GM18868 (cell line): ENCODE data around the gene GALNT12.

Experiments
- ATAC-seq: cut with Tn5 transposase; IDR thresholded peaks from one replicate; pipeline ENCODE4 v1.9.1; 2021; ENCODE audit warnings: mild to moderate bottlenecking, moderate library complexity; ENCODE audit not compliant: unreplicated experiment

GALNT12 gene, protein sequence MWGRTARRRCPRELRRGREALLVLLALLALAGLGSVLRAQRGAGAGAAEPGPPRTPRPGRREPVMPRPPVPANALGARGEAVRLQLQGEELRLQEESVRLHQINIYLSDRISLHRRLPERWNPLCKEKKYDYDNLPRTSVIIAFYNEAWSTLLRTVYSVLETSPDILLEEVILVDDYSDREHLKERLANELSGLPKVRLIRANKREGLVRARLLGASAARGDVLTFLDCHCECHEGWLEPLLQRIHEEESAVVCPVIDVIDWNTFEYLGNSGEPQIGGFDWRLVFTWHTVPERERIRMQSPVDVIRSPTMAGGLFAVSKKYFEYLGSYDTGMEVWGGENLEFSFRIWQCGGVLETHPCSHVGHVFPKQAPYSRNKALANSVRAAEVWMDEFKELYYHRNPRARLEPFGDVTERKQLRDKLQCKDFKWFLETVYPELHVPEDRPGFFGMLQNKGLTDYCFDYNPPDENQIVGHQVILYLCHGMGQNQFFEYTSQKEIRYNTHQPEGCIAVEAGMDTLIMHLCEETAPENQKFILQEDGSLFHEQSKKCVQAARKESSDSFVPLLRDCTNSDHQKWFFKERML

DNA sequence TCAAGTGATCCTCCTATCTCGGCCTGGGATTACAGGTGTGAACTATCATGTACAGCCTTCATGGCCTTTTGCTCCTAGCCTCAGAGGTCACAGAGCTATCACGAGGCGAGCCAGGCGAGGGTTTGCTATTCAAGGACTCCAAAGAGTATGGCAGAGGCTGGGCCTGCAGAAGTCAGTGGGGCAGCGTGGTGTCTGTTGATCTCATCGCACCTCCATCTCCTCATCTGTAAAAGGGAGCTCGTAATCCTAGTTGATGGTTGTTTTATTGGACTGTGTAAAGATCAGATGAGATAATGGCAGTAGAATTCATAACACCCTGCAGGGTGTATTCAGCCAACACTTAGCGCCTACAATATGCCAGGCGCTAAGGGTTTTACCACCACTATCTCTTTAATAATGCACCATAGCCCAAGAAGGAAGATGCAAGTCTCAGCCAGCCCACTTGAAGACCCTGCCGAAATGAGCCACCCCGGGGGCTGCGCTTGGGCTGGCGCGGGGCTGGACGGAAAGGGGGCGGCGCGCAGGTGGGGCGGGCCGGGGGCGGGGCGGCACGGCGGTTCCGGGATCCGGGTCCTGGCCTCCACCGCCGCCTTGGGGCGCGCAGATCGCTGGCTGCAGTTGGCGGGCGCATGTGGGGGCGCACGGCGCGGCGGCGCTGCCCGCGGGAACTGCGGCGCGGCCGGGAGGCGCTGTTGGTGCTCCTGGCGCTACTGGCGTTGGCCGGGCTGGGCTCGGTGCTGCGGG, at the start of gene GALNT12:
TSS of gene GALNT12 (plus strand) at position 601 of the 744 bp plus-strand sequence. CDS start at position 630, 29 bp downstream.
- ATAC-seq: peak; percentile 68

DNA sequence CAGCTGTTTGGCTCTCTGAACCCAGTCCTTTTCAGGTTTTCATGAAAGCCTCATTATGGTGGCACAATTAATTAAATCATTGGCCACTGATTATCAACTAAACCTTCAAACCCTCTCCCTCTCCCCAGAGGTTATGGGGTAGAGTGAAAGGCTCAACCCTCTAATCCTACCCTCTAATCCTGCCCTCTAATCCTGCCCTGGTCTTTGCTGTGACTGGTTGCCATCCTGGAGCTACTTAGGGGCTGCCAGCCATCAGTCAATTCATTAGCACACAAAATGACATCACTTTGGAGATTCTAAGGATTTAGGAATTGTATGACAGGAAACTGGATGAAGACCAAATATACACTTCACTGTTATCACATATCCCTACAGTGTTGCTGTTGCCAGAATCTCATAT, 47.2 kb upstream of the GALNT12 start:
- no peak for ATAC-seq

DNA sequence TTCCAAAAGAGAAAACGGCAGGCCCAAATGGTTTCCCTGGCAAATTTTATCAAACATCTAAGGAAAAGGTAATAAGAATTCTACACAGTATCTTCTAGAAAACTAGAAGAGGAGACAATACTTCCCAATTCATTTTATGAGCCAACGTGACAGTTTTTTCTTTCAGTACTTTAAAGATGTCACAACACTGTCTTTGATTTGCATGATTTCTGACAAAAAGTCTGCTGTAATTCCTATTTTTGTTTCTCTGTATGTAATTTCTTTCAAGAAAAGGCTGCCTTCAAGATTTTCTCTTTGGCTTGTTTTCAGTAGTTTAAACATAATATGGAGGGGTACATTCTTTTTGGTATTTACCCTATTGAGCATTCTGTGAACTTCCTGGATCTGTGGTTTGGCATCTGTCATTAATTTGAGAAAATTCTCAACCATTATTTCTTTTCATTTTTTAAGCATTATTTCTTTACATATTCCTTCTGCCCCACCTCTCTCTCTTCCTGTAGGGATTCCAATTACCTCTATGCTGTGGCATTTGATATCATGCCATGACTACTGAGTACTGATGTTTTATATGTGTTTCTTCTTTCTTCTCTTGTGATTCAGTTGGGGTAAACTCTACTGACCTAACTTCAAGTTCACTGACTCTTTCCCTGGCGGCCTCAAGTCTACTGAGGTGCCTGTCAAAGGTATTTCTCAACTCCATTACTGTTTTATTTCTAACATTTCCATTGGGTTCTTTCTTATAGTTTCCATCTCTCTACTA, 43.3 kb upstream of the GALNT12 start:
- no peak for ATAC-seq

DNA sequence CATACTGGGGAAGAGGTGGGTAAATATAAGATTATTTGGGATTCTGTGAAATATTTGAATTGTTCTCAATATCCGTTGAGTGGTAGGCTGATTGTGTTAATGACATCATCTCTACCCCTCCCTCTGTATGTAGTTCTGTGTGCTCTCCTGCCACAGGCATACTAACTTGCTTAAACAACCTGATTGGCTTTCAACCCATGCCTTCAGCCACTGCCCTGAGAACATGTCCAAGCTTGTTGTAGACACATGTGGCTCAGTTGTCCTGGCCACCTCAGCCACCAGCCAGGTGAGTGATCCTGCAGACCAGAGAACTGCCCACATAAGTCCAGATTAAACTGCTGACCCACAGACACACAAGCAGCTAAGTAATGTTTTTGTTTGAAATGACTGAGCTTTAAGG, 42.2 kb upstream of the GALNT12 start:
- no peak for ATAC-seq

DNA sequence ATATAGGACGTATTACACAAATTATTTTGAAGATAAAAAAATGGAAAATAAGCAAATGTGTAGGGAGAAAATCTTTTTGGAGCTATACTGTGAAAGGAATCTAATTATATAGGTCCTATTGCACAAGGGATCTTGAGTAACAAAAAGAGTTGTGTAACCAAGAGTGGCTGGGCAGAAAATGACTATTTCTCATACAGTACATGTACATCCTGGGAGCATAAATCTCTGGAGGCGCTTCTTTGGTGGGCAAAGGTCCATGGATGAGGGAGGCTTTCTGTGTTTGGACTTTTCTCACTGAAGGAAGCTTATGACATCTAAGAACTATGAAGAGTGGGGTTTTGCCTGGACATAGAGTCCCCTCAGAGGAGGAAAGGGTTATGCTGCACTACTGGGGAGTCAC, 40.9 kb upstream of the GALNT12 start:
- ATAC-seq: no peak

DNA sequence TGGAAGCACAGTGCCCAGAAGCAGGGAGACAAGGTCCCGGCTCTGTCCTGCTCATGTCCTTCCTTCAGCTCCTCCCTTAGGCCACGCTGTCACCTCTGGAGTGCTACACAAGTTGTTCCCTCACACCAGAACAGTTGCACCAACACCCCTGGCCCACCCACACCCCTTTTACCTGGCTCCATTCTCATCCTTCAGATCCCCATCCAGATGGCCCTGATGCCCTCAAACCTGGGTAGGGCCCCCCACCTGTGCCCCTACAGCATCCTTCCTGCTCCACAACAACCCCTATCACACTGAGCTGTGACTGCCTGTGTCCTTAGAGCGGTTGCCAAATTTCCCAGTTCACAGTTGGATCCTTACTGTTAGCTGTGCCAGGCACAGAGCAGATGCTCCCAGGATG, 40.3 kb upstream of the GALNT12 start:
- ATAC-seq: no peak

DNA sequence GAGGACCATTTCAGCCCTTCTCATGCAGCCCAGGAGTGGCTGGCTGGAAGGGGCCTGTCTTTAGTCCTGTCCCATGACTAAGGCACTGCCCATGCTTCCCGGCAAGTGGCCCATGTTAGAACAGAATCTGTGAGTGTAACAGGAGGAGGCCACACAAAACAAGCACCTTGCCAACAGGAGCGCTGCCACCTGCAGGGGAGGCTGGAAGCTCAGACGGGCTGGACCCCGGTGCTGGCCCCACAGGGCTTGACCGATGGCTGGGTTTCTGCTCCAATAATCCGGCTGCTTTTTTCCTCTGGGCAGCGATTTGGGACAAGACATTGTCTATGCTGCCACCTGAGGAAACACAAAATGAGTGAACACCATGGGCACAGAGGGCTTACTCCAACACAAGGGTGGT, 39.6 kb upstream of the GALNT12 start:
- ATAC-seq: no peak

DNA sequence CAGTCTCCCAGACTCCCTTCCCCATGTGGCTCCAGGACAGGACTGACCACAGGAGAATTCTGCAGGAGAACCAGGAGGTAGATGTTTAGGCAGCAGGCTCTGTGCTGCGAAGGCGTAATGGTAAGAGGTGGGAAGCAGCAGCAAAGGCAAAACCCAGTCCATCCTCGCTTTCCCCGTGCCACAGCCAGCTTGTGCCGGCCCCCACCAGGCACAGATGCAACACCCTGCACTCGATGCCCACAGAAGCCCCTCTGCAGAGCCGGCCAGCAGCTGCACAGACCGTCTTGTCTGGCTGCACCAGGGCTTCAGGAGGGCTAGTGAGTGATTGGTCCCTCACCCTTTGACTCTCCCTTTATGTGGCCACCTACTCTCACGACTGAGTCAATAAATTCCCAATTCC, 39.1 kb upstream of the GALNT12 start:
- no peak for ATAC-seq

DNA sequence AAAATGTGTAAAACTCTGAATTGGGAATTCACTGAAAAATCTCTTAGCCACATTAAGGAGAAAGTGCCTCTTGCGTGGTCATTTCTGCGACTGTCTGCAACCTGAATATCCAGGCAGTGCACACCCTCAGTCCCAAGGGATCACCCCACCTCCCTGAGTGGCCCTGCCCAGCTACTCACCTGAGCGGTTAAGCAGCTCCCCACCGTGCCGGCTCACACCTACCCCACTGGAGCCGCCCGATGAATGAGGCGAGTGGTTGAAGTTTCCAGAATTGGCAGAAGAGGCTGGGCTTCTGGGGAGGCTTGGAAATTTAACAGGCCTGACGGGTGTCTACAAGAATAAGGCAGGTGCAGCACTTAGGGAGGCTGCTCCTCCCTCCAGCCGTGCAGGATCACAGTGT, 36.8 kb upstream of the GALNT12 start:
- ATAC-seq: no peak

DNA sequence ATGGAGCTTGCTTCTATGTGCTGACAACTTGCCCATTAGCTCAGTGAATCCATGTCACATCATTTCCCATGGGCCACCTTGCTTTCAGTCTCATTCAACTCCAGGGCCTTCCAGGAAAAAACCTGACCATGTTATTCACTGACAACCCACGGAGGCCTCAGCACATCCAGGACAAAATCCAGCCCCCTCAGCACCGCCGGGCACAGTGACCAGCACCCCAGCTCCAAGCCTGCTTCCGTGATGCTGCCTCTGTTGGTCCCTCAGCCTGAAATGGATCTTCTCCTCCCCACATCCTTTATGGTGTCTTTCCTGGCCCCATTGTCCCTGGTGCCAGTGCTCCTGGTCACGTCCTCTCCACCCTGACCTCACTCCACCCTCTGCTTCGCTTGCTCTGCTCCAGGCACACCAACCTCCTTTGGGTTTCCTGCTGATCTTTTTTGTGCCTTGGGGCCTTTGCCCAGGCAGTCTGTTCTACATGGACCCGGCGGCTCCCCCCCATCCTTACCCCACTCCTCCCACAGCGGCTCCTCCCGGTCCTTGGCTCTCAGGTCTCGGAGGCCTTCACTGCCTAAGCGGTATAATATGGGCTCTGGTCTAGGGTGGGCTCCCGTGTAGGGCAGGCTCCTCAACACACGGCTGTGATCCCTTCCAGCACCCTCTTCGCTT, 36.1 kb upstream of the GALNT12 start:
- ATAC-seq: no peak

DNA sequence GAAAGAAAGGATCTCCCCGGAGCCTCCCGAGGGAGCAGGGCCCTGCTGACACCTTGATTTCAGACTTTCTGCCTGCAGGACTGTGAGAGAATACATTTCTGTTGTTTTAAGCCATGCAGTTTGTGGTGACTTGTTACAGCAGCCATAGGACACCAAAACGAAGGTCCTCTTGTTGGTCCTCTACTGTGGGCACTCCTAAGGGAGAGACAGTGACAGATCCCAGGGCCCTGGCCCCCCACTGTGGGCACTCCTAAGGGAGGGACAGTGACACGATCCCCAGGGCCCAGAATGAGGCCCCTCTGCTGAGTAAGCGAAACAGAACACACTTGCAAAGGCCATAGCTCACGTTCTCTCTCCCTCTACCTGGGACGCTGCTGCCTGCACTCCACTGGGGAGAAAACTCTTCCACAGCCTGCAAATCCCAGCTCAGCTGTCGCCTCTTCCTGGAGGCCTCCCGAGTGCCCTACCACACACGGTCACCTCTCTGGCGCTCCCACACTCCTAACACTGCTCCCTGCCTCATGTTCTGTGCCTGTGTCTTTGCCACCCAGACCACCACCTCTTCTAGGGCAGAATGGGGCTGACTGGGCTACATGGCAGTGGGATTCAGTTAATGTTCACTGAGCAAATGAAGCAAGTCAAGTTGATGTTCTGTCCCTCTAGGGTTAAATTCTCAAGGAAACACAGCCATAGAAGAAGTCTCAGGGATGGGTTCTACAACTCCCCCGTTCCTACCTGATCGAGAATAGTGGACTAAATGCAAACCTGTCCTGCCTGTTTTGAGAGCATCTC, 34.9 kb upstream of the GALNT12 start:
- ATAC-seq: no peak

DNA sequence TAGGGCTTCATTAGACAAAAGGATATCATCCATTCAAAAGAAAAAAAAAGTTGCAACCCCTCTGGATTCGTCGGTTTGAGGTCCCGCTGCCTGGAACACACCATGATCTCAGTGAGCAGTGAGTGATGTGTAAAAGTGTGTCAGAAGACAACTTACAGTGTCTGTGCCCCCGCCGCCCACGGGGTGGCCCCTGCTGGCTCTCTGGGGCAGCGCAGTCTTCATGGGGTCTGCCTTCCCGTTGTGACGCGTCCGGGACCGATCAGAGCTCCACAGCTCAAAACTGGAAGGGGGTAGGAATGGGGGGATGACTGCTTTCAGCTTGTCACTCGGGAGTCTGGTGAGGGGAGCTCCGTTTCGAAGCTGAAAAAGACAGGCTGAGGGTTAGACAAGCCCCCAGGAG, 33.7 kb upstream of the GALNT12 start:
- ATAC-seq: no peak

DNA sequence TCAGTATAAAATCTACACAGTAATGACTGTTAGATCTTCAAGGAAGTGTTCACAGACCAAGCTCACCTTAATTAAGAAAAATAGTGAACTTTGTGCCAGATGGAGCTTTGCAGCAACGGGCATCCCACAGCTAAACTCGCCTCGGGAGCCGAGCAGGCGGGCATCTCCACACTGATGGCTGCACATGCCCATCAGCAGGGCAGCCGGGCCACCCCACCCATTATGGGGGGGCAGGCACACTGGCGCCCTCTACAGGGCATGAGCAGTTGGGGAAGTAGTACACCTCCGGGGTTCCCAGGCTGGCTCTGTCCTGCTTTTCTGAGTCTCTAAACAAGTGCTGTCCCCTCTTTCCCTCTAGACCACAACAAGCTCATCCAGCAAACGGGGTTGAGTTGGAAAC, 32.7 kb upstream of the GALNT12 start:
- no peak for ATAC-seq

DNA sequence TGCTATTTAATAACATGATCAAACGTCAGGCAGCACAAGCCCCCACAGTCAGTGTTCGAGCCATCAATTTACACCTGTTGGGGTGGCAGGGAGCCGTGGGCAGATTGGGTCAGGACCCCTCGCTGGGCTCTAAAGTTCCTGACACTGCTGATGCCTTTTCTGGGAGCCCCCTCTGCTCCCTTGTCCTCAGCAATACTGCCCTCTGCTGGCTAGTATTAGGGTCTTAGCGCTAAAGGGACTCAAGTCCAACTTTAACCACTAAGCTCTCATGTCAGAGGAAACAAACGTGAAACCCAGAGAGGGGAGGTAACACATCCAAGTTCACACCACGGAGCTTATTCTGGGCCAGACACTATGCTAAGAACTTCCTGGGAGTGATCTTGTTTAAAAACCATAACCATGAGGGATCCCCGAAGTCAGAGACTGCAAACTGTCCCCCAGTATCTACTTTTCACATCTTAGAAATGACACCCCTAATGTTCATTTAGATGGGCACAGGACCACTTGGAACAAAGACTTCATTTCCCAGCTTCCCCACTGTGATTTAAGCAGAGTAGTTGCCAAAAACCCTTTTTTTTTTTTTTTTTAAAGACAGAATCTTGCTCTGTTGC, 31.5 kb upstream of the GALNT12 start:
- no peak for ATAC-seq

DNA sequence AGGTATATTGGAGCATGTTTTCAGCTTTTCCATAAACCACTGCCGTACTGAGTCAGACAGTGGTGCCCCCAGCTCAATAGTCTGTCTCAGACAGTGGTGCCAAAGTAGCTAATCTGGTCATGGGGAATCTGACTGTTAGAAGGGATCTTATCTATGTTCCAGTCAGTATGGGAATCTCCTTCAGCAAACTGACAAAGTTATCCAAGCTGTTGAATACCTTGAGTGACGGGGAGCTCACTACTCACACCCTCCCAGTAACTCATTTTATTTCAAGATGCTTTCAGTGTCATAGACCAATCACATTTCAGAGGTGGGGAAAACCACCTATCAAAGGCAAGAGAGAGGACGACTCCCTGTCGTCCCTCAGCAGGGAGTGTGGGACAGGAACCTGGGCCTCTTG, 29.9 kb upstream of the GALNT12 start:
- no peak for ATAC-seq

DNA sequence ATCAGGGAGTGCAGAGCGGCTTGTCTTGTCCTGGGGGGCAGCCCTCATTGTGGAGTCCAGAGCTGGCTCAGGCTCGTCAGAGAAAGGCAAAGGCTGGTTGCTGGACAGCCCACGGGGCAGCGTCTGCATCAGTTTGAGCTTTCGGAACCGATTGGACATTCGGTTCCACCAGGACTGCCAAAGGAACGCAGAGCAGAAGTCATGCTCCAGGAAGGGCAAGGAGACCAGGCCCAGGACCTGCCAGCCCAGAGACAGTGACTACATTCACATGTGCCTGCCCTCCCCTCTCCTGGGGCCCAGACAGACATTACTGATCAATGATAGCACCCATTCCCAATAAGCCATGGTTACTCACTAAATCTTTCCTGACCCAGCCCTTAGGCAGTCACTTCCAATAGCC, 29.2 kb upstream of the GALNT12 start:
- ATAC-seq: no peak

DNA sequence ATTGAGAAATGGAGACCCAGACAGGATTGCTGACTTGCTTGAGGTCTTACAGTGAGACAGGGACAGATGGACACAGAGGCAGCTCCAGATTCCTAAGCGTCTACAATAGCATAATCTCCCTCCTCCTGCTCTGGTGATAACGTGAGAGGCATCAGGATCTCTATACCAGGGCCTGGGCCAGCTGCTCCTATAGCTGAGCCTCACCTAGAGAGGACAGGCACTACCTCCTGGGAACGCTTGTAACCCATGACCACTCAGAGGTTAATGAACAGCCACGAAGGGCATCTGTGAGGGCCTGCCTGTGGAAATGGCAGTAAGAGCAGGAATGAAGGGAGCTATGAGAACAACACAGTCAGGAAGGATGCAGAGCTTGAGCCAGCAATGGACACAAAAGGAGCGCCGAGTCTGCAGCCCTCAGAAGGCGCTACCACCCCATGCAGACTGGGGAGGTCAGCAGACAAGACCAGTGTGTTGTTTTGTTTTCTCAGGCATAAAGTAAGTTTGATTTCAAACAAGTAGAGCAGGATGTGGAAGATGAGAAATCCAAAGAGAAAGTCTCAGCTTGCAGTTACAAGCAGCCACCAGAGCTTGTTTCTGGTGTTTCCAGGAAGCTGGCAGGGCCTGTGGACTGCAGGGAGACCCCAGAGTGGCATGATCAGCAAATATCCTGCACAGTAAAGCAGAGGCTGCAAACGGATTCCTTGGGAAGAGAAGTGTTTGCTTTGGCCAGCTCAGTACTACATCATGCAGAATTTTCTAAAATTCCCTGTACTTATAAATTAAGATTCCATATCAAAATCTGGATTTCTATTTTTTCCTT, 28.5 kb upstream of the GALNT12 start:
- ATAC-seq: no peak

DNA sequence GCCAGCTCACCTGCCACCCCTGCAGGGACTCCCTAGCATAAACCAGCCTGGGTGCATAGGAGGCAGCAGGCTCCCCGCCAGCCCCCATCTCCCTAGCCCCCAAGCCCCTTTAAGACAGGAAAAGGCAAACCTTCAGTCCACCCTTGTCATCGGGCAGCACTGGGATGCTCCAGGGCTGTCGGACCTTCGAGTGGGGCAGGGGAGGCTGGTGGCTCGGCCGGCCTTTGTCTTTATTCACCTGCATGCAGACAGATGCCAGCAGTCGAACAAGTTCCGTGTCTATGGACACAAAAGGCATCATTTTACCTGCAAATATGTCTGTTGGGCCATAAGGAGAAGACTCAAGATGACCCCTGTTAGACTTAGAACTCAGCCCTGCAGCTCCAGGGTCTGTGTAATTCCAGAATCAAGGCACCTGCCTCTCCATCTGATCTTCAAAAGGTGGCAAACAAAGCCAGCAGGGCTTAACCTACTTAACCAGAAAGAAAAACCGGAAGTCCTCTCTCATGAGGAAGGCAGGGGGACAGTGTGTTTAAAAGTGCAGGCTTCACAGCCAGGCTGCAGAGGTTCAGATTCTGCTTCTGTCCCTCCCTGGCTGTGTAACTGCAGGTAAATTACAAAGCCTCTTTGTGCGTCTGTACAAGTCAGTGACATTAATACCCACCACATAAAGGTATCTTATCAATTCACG, 27.3 kb upstream of the GALNT12 start:
- no peak for ATAC-seq
